ENCODE measurements around the gene FIZ1.

FIZ1 gene

DNA sequence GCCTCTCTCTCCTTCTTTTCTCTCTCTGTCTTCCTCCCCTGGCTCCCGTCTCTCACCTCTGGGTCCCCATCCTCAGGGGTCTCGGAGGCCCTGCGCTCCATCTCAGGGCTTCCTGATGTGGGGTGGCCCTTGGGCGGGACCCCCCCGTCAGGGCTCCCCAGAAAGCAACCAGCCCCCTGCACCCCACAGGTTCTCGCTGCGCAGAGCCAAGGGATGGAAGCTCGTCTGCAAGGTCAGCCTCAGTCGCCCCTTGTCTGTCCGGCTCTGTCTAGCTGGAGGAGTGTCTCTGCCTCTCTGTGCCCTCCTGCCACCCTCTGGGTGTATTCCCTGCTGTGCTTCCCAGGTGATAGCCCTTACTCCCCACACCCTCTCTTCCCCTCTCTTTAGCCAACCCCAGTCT, 53.9 kb downstream of the FIZ1 start, which contains the start of gene SBK3:
Gene SBK3, minus strand, starts transcription at position 101 of the 400 bp plus-strand sequence. Its CDS starts 0 bp downstream, at position 101.
- TF ChIP-seq CTCF (IDR thresholded peaks at IDR 0.05; ENCODE audit: low read depth, low read length) (no peak), MYC (IDR thresholded peaks at IDR 0.05; ENCODE audit: low read depth, low read length) (no peak), POLR2A (IDR thresholded peaks at IDR 0.05; ENCODE audit: extremely low read depth, insufficient read length) (no peak)
- TF ChIP-seq, protein P1, sequence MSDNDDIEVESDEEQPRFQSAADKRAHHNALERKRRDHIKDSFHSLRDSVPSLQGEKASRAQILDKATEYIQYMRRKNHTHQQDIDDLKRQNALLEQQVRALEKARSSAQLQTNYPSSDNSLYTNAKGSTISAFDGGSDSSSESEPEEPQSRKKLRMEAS (IDR thresholded peaks at IDR 0.05; ENCODE audit: low read depth, low read length): no peak
- DNase-seq (ENCODE audit: low read depth): no peak

GRCh38 chr19:55544776-55545439, 54.4 kb downstream of the FIZ1 start:
- TF ChIP-seq CTCF (IDR thresholded peaks at IDR 0.05; ENCODE audit: low read depth, low read length): no peak
- TF ChIP-seq, protein P1 (IDR thresholded peaks at IDR 0.05; ENCODE audit: low read depth, low read length): no peak
- TF ChIP-seq POLR2A (IDR thresholded peaks at IDR 0.05; ENCODE audit: extremely low read depth, insufficient read length): no peak
- TF ChIP-seq MYC (IDR thresholded peaks at IDR 0.05; ENCODE audit: low read depth, low read length): no peak
- no peak for DNase-seq (ENCODE audit: low read depth)
- H3K4me3 ChIP-seq (ENCODE audit: low read depth, low read length): no peak overlapping the region

More for the DNA sequence above, 53.9 kb downstream of the FIZ1 start, which contains the start of gene SBK3:
- H3K4me3 ChIP-seq (ENCODE audit: low read depth, low read length): no peak within 1 kb of the TSS

DNA sequence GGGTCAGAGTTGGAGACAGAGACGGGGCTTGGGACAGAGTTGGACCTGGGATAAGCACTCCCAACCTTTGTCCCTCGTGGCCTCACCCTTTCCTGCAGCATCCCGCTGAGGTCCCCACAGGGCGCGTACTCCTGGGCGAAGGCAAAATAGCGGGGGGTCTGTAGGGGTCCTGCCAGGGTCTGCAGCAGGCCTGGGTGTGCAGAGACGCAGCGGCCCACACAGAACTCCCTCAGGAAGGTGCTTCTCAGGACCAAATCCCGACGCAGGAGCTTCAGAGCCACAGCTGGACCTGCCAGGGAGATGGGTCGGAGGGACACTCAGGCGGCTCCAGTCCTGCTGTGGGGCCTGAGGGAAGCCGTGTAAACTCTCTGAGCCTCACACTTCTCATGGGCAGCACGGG, 55.3 kb downstream of the FIZ1 start:
- no peak for TF ChIP-seq MYC (IDR thresholded peaks at IDR 0.05; ENCODE audit: low read depth, low read length)
- no peak for TF ChIP-seq POLR2A (IDR thresholded peaks at IDR 0.05; ENCODE audit: extremely low read depth, insufficient read length)
- no peak for DNase-seq (ENCODE audit: low read depth)
- H3K4me3 ChIP-seq (ENCODE audit: low read depth, low read length): no peak overlapping the region

DNA sequence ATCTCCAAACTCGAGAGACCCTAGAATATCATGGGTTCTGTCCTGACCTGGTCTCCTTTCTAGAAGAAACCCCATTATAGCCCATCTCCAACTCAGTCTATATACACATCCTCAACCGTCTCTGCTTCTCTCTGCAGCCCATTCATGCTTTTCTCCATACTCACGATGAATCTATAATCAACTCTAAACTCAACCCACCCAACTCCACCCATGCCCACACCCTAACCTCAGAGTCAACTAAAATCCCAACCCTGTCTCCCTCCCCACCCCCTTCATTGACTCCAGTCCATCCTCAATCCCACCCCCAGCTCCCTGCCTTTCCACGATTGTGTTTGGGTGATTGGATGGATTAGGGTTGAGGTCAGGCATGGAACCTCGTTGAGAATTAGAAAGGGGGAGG, 55.8 kb downstream of the FIZ1 start:
- TF ChIP-seq CTCF (IDR thresholded peaks at IDR 0.05; ENCODE audit: low read depth, low read length) (no peak), MYC (IDR thresholded peaks at IDR 0.05; ENCODE audit: low read depth, low read length) (no peak), POLR2A (IDR thresholded peaks at IDR 0.05; ENCODE audit: extremely low read depth, insufficient read length) (no peak)
- TF ChIP-seq, protein P1 (IDR thresholded peaks at IDR 0.05; ENCODE audit: low read depth, low read length): no peak
- H3K4me3 ChIP-seq (ENCODE audit: low read depth, low read length): no peak overlapping the region
- no peak for DNase-seq (ENCODE audit: low read depth)

DNA sequence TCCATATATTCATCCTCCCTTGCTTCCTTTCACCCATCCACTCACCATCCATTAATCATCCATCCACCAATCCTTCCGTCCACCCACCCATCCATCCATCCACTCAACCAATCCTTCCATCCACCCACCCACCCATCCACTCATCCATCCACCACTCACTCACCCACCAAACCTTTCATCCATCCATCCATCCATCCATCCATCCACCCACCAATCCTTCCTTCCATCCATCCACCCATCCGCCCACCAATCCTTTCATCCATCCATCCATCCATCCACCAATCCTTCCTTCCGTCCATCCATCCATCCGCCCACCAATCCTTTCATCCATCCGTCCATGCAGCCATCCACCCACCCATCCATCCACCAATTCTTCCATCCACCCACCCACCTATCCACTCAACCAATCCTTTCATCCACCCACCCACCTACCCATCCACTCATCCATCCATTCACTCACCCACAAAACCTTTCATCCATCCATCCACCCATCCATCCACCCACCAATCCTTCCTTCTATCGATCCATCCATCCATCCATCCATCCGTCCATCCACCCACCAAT, 56.9 kb downstream of the FIZ1 start:
- DNase-seq (ENCODE audit: low read depth): no peak
- no peak overlapping the region for H3K4me3 ChIP-seq (ENCODE audit: low read depth, low read length)
- no peak for TF ChIP-seq MYC (IDR thresholded peaks at IDR 0.05; ENCODE audit: low read depth, low read length)

All from NB4 (cell line).